LNCaP clone FGC (cell line): Measurements from ENCODE around the gene DNTT.

Experiments
- DNase-seq: peaks from one replicate; pipeline ENCODE4 v3.0.0-alpha.2; 2011; ENCODE audit warnings: low read depth
- H3K4me3 ChIP-seq: 2 replicates; pipeline ENCODE4 v1.5.1; 2011; ENCODE audit warnings: mild to moderate bottlenecking, low read depth, low read length, control low read depth
- TF ChIP-seq, protein P1 (sequence below): IDR thresholded peaks from 2 replicates; pipeline ENCODE4 v1.5.1; 2012; ENCODE audit warnings: mild to moderate bottlenecking; ENCODE audit not compliant: control insufficient read depth, insufficient read depth; ENCODE audit errors: extremely low read depth

The DNTT gene

DNA sequence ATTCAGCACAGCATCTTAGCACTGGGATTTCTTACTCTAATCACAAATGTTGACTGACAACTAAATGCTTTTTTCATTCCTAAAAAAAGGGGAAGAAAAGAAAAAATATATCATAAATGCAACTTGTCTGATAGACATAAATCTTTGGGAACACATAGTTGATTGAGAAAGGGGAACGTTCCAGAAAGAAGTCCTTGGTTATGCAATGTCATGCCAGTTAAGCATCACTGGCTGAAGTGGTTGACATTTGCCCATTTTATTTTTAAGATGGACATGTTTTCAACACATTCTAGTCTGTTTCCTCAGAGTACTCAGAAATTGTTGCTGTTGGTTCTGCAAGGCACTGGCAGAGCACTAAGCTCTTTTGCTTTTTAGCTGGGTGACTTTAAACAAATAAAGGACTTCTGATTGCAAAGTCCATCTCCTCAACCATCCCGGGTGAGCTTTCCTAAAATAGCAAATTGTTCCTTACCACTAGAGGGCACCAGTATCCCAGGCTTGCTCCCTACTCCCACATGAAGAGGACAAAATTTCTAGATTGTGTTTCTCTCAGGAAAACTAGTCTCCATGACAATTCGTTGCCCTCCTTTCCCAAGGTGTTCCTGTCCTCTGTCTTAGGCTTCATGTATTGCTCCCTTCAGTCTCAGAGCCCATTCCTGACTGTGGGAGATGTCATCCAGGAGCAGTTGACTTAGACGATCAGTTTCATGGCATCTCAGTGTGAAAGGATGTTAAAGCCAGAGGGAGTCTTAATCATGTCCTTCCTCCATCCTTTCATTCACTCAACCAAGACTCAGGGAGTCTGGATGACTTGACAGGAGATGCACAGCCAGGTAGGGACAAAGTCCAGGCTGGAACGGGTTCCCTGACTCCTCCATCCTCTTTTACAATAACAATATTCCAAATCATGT, 30.6 kb downstream of the DNTT start:
- no peak overlapping the region for H3K4me3 ChIP-seq
- TF ChIP-seq, protein P1, sequence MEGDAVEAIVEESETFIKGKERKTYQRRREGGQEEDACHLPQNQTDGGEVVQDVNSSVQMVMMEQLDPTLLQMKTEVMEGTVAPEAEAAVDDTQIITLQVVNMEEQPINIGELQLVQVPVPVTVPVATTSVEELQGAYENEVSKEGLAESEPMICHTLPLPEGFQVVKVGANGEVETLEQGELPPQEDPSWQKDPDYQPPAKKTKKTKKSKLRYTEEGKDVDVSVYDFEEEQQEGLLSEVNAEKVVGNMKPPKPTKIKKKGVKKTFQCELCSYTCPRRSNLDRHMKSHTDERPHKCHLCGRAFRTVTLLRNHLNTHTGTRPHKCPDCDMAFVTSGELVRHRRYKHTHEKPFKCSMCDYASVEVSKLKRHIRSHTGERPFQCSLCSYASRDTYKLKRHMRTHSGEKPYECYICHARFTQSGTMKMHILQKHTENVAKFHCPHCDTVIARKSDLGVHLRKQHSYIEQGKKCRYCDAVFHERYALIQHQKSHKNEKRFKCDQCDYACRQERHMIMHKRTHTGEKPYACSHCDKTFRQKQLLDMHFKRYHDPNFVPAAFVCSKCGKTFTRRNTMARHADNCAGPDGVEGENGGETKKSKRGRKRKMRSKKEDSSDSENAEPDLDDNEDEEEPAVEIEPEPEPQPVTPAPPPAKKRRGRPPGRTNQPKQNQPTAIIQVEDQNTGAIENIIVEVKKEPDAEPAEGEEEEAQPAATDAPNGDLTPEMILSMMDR = peak; percentile 83
- peak; percentile 26 for DNase-seq

DNA sequence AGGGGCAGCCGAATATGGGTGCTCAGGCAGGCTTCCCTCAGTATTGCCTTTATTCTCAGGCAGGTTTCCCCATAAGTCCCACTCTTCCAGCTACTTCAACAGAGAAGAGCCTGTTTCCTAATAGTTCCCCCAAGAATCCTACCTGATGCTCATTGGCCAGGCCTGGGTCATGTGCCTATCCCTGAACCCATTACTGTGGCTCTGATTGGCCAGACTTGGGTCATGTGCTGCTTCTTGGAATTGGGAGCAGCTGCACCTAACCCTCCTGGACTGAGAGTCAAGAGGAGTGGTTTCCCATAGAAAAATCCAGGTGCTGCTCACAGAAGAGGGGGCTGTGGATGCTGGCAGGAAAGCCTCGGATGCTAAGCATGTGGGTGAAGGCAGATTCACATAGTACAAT, 32.9 kb downstream of the DNTT start:
- H3K4me3 ChIP-seq = no peak overlapping the region
- TF ChIP-seq, protein P1 = no peak
- no peak for DNase-seq

DNA sequence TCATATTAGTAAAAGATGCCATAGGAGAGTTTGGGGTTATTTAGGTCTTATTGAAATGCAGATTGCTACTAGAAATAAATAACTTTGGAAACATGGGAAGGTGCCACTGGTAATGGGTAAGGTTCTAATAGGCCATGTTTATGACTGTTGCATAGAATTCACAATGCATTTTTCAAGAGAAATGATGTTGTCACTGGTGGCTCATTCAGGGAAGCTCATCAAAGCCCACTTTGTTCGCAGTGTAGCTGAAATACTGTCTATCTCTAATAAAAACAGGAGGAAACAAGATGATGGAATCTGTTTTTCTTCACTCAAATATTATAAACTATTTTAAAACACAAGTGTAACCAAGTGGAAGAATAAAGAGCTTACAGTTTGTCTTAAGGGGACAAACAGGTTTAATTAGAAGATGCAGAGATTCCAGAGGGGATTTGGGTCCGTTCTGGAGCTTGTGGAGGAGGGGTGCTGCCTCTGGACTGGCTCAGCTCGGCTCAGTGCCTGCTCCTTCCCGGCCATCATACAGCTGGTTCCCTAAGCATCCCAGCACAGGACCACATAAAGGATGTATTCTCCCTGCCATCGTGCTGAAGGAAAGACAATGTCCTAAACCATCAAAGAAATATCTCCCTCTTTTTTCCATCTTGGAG, 34.2 kb downstream of the DNTT start:
- TF ChIP-seq, protein P1 = no peak
- H3K4me3 ChIP-seq = no peak overlapping the region
- no peak for DNase-seq

DNA sequence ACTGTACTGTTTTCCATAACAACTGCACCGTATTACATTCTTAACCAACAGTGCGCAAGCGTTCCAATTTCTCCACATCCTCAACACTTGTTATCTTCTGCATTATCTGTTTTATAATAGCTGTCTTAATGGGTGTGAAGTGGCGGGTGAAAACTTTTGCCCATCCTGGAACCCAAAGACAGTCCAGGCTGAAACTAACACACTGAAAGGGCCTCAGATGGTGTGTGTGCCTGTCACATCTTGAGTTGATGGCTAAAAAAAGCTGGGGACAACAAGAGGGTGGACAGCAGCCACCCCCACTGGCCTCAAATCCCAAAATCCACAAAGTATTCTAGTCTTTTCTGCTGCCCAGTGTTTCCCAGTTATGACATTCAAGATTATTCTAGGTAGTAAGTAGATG, 35.1 kb downstream of the DNTT start:
- no peak for DNase-seq
- TF ChIP-seq, protein P1 = no peak
- no peak overlapping the region for H3K4me3 ChIP-seq

DNA sequence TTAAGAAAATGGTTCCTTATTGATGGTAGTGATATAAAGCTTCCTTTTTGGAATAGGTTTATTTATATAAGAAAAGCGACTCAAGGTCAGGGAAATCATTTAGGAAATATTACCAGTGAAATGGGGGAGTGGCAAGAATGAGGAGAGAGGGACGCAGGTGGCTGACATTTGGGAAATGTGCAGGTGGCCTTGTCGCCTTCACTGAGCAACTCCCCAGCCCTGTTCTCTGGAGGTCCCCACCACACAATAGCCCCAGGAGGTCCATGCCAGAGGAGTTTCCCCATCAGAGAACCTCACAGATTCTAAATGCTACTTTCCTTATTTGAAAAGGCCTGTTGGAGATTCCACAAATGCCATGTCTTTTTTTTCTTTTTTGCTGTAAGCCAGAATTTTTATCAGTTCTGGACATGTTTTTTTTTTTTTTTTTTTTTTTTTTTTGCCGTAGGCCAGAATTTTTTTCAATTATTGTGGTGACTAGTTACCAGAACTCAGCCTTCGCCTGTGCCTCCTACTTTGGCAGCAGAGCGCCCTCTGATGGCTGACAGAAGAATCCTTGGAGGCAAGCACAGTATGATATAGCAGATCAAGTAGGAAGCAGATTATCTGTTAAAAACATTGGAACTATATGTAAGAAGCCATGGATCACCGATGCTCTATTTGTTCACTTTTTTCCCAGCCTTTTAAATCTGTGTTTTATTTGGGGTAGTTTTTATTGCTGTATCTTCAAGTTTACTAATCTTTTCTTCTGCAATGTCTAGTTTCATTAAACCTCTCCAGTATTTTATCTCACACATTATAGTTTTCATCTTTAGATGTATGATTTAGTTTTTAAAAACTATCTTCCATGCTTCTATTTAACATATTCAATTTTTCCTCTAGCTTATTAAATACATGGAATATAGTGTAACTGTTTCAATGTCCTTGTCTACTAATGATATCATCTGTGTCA, 36.0 kb downstream of the DNTT start:
- TF ChIP-seq, protein P1 = peak; percentile 91
- DNase-seq = peak; percentile 46
- no peak overlapping the region for H3K4me3 ChIP-seq
